NCI-H1694 treated with DMSO at 0.1 percent for 48 hours (cell line): Measurements from ENCODE around the gene HERC6.
"Not testable (repeated sequence)": the region's sequence is repeated elsewhere in the genome, so short reads cannot be mapped to it uniquely, and the experiment has no call there.

Source experiments
- DNase-seq: peaks from one replicate; lab custom pipeline; 2025; lab: John Stamatoyannopoulos, UW

Gene HERC6

DNA sequence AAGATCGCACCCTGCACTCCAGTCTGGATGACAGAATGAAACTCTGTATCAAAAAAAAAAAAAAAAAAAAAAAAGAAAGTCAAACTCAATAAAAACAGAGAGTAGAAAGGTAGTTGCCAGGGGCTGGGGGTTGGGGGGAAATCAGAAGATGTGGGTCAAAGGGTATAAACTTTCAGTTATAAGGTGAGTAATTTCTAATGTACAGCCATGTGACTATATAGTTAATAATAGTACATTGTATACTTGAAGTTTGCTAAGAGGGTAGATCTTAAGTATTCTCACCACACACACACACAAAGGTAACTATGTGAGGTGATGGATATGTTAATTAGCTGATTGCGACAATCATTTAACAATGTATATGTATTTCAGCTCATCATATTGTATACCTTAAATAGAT, 11.5 kb downstream of the HERC6 start:
- no peak for DNase-seq

DNA sequence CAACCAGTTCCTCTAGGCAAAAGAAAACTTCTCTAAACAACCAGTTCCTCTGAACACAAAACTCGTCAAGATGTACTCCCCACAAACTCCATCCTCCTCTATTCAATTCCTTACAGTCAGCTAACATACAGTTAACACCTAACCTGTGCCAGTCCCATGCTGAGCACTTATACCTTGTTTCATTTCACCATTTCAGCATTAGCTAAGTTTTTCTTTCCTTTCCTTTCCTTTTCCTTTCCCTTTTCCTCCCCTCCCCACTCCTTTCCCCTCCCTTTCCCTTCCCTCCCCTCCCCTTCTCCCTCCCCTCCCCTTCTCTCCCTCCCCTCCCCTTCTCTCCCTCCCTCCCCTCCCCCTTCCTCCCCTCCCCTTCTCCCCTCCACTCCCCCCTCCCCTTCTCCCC, 13.1 kb downstream of the HERC6 start:
- no peak for DNase-seq

DNA sequence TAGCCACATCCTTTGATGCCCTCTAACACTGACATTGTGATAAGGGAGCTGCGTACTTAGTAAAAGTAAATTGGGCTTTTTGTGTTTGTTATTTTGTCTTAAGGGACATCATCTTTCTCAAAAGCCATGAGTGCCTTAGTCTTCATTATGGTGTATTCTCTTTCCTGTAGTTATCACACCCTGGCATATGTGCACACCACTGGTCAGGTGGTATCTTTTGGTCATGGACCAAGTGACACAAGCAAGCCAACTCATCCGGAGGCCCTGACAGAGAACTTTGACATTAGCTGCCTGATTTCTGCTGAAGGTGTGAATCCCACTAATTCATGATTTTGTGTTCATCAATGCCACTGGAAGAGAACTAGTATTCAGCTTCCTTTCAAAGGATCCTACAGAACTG, 18.0 kb downstream of the HERC6 start:
- DNase-seq, result no peak

DNA sequence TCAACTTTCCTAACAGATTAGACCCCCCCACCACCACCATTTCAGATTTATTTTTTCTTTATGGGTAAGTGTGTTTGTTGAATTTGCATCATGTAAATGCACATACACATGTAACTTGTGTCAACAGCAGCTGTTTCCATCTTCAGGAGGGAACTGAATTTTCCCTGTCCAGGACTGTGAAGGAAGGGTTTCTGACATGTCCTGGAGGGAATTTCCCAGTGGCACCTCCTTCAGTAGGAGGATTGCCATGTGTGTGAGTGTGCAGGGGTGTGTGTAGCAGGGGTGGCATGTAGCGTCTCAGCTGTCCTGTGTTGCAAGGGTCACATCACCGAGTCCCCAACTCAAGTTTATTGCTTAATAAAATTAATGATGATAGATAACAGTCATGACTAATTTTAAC, 19.7 kb downstream of the HERC6 start:
- DNase-seq, result no peak

DNA sequence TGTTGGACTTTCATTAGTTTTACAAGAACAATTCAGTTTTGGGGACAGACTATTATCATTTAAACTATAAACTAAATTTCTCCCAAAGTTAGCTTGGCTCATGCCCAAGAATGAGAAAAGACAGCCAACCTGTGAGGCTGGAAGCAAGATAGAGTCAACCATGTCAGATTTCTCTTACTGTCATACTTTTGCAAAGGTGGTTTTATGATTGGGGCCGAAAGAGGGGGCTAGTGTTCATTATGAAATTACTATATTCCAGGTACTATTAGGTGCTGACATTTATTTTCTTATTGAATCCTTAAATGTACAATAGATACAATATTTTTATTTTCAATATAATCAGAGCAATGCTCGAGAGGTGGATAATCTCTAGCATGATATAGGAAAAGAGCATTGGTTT, 30.6 kb downstream of the HERC6 start:
- DNase-seq, result no peak

DNA sequence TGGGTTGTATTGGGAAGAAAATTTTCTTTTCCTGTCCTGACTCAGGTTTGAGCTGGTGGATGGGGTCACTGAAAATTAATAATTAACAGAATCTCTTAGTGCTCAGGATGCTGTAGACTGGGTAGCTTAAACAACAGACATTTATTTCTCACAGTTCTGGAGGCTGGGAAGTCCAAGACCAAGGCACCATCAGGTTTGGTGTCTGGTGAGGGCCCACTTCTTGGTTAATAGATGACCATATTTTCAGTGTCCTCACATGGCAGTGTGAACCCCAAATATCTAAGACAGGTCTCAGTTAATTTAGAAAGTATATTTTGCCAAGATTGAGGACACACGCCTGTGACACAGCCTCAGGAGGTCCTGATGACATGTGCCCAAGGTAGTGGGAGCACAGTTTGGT, 31.1 kb downstream of the HERC6 start:
- DNase-seq, result no peak

DNA sequence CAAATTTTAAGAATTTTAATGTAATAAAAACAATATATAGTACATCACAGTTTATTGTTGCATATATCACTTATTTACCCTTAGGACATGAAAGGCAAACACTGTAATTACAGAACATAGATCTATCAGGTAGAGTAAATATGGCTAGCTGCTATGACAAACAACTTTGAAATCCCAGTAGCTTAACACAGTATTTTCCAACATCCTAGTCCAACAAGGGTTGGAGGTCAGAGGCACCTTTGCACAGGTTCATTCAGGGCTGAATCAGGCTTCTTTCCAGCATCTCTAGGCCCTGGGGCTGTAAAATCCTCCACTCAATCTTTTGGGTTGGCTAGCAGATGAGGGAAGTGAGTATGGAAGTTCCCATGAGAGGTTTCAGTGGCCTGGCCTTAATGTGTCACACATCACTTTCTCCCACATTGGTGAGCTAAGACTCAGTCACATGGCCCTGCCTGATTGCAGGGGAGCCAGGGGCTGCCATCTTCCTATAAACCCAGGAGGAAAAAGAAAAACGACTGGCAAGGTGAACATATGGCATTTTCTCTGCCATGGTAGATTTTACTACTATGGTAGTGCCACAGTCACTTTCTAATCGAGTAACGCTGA, 32.9 kb downstream of the HERC6 start:
- no peak for DNase-seq

DNA sequence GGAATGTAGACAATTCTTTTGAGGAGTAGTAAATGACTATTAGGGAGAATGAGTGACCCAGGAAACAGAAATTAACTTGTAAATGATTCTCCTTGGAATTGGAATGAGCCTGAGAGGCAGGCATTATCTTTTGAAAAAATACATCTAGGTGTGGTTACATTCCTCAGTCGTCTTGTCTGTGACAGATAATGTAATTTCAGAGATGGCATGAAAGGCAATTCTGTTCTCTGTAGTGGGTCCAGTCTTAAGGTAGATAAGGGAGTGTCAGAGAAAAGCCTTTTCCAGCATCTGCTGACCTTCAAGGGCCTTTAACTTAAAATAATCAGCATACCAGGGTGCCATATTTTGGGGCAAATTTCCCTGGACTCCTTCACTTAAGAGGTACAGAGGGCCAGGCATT, 35.1 kb downstream of the HERC6 start:
- DNase-seq, result no peak

DNA sequence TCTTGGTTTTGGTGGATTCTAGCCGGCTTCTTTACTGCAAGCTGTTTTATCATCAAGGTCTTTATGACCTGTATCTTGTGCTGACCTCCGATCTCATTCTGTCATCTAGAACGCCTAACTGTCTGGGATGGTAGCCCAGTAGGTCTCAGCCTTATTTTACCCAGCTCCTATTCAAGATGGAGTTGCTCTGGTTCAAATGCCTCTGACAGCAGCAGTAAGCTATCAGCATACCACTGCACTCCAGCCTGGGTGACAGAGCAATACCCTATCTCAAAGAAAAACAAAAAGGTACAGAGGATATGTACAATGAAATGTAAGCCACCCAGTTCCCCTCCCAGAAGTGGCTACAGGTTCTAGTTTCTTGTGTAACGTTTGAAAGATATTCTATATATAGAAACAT, 36.1 kb downstream of the HERC6 start:
- DNase-seq, result no peak

DNA sequence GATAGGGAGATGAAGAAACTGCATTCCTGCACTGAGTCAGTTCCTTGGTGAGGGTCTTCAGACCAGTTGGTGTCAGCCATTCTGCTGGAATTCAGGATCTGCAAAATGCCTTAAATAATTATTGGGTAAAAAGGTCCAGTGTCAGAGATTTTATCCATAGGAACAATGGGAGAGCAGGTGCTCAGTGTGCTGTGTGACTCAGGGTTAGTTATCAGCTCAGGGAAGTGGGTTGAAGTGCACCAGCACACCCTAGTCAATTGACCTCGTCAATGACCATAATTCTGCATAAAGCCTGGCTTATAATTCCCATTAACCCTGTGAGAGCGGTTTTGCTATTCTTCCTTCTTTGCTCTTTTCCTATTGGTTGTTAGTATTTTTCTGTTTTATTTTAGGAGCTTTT, 37.3 kb downstream of the HERC6 start:
- DNase-seq, result no peak

DNA sequence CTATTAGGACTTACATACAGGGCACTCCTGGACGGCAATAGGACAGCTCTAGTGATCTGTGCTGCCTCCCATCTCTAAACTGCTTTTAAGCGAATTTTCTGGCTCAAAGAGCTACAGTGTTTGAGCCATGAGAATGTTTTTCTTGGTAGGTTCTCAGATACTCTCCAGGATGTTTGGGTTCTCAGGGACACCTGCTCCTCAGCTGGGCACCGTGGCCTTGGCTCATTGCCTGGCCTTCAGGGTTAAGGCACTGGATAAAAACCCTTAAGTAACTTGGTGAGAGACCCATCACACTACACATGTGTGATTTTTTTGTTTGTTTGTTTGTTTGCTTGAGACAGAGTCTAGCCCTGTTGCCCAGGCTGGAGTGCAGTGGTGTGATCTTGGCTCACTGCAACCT, 39.8 kb downstream of the HERC6 start:
- DNase-seq, result no peak

DNA sequence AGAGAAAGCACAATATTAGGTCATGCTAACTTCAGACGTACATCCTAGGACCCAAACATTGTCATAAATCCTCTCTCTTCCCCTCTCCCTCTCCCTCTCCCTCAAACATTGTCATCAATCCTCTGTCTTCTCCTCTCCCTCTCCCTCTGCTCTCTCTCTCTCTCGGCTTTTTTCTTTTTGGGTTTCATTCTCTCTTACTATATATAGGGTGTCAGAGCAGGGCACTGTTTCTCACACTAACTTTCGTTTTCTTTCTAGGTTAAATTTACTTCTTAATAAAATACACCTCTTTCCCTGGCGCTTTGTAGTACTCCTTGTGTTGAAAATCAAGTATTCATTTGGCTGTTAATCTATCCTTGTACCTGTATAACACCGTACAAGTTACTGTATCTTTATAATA, 41.2 kb downstream of the HERC6 start:
- no peak for DNase-seq

DNA sequence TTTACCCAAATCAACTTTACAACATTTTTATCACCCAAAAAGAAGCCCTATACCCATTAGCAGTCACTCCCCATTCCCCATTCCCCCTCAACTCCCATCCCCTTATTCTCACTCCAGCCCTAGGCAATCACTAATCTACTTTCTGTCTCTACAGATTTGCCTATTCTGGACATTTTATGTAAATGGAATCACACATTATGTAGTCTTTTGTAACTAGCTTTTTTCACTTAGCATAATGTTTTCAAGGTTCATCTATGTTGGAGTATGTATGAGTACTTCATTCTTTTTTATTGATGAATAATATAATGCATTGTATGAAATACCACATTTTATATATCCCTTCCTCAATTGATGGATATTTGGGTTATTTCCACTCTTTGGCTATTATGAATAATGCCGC, 42.2 kb downstream of the HERC6 start:
- no peak for DNase-seq

DNA sequence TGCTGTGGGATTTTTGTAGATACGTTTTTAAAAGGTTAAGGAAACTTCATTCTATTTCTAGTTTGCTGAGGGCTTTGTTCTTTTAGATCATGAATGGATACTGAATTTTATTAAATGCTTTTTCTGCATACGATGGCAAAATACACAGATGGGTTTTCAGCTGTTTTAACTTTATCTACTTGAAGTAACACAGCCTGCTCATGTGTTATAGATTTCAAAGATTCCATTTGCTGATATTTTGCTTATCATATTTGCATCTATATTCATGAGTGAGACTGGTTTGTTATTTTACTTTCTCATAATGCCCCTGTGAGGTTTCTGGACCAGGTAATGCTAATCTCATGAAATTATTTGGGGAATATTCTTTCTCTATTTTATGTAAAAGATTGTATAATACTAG, 43.8 kb downstream of the HERC6 start:
- no peak for DNase-seq

DNA sequence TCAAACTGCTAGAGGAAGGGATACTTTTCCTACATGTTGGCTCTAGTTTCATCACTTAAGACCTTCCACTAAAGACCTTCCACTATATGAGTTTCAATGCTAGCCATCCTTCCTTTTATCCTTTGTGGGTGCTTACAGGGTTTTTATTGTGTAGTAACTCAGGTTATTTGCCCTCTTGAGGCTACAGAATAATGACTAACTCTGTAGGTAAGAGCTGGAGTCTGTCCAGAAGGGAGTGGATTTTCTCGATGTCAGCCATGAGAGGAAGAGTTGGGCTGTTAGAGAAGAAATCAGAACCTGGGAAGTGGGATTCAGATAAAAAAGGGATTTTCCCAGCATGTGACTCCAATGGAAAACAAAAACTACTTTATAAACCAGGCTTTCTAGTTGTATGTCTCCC, 50.7 kb downstream of the HERC6 start:
- DNase-seq, result no peak

DNA sequence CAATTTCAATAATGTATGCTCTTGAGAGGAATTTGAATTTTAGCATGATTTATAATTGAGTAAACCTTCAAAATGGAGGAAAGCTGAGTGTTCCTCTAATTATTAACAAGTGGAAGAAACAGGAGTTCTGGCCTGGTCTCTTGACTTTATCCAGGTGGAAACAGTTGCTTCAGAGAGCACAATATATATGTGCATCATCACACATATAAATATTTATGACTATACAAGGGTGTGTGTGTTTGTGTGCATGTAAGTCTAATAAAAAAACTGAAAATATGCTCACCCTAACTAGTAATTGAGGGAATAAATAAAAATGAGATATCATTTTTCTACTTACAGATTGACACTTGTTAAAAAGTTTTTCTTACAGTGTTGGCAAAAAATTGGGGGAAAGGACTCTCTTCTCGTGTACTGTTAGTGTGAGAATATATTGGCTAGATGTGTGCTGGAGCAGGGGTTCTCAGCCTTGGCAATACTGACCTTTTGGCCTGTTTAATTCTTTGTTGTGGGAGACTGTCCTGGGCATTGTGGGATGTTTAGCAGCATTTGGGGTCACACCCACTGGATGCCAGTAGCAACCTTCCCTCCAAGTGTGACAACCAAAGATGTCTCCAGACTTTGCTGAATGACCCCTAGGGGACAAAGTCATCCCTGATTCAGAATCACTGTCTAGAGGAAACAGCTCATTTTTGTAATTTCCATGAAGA, 57.5 kb downstream of the HERC6 start:
- no peak for DNase-seq

DNA sequence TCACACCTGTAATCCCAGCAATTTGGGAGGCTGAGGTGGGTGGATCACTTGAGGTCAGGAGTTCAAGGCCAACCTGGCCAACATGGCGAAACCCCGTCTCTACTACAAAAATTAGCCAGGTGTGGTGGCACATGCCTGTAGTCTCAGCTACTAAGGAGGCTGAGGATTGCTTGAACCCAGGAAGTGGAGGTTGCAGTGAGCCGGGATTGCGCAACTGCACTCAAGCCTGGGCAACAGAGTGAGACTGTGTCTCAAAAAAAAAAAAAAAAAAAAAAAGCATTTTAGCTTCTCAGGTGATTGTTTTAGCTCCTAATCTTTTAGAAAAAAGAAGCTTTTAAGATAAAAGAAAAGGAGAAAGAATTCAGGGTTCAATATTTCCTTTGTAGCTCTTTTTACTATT, 59.2 kb downstream of the HERC6 start:
- DNase-seq, result not testable (repeated sequence)

DNA sequence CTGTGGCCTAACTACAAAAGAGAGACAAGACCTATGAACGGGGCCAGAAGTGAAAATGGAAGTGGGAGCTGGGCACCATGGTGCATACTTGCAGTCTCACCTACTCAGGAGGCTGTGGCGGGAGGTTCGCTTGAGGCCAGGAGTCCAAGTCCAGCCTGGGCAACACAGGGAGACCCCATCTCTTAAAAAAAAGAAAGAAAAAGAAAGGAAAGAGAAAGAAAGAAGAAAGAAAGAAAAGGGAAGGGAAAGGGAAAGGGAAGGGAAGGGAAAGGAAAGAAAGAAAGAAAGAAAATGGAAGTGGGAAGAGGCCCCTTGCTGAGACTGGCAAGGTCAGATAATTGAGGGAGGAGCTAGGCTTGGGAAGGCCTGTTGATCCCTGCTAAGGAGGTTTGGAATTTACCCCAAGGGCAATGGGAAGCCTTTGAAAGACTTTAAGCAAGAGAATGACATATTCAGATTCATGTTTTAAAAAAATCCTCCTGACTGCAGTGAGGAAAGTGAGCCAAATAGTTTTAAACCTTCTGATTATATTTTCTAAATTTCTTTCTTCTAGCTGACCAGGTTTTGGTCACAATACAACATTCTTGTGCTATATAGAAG, 60.6 kb downstream of the HERC6 start:
- no peak for DNase-seq

DNA sequence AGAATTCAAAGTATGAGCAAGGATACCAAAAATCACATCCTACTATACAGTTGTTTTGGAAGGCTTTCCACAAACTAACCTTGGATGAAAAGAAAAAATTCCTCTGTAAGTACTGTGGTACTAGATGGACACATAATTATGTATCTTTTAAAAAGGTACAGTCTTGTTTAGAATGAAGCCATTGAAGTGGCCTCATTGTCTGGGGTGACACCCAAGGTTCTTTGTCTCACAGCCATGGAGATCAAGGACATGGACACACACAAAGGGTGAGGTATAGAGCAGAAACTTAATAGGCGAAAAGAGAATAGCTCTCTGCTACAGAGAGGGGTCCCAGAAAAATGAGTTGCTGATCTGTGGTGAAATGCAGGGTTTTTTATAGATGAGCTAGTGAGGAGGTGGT, 61.5 kb downstream of the HERC6 start:
- no peak for DNase-seq

DNA sequence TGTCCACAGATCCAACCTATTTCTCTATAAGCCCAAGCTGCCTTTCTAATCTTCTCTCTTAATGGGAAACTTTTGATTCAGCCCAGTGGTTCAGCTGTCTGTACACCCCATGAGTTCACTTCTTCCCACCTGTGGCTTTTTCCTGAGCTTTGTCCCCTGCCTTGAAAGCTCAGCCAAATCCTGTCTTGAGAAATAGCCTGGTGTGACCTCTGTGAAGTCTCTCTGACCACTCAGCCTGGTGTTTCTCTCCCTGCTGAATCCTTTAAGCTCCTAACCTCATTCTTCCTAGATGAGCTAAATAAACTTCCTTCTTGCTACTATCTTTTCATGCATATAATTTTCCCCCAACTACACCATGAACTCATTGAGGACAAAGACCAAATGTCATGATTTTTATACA, 63.0 kb downstream of the HERC6 start:
- no peak for DNase-seq

DNA sequence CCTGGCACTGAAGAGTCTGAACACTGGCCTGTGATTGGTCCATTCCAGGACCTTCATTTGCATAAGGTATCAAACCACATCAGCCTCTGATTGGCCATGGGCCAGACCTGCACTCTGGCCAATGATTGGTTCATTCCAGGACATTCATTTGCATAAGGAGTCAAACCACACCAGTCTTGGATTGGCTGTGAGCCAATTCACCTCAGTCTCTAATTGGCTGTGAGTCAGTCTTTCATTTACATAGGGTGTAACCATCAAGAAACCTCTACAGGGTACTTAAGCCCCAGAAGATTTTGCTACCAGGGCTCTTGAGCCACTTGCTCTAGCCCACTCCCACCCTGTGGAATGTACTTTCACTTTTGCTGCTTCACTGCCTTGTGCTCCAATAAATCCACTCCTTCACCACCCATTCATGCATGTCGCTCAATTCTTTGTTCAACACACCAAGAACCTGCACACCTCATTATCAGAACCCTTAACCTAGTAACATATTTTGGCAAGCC, 64.1 kb downstream of the HERC6 start:
- no peak for DNase-seq

DNA sequence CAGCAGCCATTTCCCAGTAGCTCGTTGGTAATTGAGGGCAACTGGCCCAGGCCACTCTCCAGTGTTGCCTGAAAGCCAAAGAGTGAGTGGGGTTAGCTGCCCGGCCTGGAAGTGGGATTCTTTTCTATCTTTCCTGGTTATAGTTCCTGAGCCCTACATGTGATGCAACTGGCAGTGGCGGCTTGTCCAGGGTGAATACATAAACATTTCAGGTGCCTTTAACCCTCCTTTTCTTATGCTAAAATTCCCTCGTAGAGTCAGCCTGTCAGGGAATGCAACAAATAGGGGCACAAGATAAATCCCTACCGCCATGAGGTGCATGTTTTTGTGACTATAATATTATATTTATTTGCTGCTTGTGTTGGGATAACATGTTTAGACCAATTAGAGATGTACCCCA, 64.8 kb downstream of the HERC6 start:
- DNase-seq, result no peak

DNA sequence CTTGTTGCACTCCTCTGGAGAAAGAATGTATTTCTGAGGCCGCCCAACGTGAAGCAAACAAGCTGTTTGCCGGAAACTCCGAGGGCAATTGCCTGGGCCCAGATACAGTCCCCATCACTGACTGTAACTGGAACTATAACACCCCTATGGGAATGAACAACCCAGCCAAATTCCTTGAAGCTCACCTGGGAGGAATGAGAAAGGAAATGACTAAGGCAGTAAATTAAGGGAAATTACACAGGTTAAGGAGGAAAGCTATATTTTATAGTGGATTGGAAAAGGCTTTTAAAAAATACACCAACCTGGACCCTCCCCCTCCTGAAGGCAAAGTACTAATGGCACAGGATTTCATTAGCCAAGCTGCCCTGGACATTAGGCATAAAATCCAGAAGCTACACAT, 66.6 kb downstream of the HERC6 start:
- DNase-seq, result no peak

DNA sequence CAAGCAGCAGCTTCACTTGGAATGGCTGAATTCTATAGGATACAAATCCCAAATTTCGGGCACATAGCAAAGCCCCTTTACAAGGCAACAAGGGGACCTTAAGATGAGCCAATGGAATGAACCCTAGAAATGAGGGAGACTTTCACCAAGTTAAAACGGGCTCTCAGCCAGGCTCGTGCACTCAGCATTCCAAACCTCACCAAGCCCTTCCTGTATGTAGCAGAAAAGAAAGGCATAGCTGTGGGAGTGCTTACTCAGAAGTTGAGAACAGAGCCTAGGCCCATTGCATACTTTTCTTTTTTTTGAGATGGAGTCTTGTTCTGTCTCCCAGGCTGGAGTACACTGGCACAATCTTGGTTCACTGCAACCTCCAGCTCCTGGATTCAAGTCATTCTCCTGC, 67.5 kb downstream of the HERC6 start:
- DNase-seq, result no peak
